Measurements from ENCODE around the gene SNAP47.
A peak's percentile ranks its signal among the peaks of the same experiment; 100 is the strongest.

The SNAP47 gene

GRCh38 chr1:227787513-227788270, 52.5 kb downstream of the SNAP47 start:
- DNase-seq = peak; percentile 74 to 93

- DNase-seq = peak; percentile 20 to 73
Observed at GRCh38 chr1:227788271-227789083, 53.2 kb downstream of the SNAP47 start.

- DNase-seq = no peak
Observed at GRCh38 chr1:227789084-227790033, 54.1 kb downstream of the SNAP47 start.

GRCh38 chr1:227790034-227790400, 54.8 kb downstream of the SNAP47 start:
- DNase-seq = no peak

DNA sequence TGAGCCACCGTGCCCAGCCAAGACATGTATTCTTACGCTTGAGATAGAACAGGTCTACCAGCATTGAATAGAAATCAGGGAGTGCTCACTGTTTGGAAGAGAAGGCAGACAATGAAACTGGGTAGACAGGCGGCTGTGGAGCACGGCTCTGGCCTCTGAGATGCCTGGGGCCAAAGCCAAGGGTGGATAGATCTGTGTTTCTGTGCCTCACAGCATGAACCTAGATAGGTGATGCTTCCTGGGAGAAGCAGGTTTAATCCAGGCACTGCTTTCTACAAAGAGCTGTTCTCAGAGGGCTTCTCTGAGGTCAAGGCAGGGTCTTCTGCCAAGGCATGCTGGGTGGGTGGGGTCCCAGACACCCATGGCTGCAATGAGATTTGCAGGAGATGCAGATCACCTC, 55.6 kb downstream of the SNAP47 start:
- no peak for DNase-seq

GRCh38 chr1:227791425-227792143, 56.3 kb downstream of the SNAP47 start:
- no peak for DNase-seq

DNA sequence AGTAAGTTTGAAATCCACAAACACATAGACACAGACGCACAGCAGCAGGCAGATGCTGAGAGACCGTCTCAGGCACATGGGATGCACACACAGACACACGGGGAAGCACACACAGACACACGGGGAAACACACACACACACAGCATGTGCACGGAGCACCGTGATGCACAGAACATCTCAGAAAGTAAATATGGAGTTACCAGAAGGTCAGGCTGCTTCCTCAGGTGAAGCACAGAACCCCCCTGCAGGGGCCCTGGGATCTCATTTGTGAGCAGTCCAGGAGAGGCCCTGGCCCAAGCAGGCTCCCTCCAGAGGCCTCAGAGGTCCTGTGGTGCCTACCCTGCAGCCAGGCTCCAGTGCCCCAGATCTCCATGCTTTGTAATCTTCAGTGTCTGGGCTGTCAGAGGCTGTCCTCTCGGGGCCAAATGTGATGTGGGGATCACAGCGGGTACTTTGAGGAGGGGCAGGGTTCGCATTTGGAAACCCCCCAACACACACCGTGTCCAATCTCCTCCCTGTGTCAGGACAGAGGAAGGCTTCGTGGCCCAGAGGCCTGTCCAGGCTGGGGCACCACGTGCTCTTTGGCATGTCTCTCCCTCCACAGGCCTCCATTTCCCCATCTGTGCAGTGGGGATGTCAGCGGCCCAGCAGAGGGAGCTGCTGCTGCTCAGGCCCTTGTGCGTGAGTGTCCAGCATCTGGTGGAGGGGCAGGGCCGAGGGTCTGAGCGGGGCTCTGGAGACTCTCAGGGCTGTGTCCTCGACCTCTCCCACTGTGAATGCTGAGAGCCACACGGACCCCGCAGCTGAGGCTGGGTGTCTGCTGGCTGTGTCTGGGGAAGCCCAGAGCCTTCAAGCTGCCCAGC, 57.2 kb downstream of the SNAP47 start:
- DNase-seq = no peak

- DNase-seq = no peak
Observed at GRCh38 chr1:227793079-227793947, 58.1 kb downstream of the SNAP47 start.

- DNase-seq = no peak
Observed at GRCh38 chr1:227793948-227794816, 58.9 kb downstream of the SNAP47 start.

DNA sequence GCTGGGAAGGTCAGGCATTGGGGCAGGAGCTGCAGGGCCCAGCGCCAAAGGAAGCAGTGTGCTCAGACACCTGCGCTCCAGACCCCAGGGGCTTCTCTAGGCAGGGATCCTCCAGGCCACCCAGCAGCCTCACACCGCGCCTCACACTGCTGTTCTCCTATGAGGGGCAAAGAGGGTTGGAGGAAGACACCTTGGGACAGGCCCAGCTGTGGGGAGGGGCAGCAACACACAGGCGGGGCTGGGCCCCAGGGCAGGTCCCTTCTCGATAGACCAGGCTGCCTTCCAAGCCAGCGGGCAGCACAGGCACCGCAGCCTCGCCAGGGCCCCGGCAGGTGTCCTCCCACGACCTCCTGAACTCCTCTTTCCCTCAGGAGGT, 59.6 kb downstream of the SNAP47 start:
- DNase-seq = no peak

GRCh38 chr1:227795732-227796131, 60.5 kb downstream of the SNAP47 start:
- DNase-seq = no peak

DNA sequence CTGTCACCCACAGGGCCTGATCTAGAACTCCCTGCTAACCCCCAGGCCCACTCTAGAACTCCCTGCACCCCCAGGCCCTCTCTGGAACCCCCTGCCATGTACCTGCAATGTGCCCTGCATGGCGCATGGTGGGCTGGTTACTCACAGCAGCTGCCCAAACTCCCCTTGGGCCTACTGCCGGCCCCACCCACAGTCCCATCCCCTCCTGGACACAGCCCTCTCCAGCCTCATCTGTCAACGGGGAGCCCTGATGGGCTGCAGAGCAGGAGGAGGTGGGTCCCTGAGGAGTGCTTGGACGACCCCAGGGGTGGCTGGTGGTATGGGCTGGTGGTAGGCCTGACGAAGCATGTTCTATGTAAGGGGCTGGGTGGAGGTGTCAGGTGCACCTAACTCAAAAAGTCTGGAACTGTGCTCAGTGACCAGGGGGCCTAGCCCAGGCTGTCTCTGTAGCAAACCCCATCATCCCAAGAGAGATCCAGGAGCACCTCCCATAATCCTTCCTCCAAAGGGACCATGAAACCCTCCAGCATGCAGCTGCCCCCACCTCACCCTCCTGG, 61.2 kb downstream of the SNAP47 start:
- no peak for DNase-seq

- no peak for DNase-seq
Observed at GRCh38 chr1:227797144-227797543, 61.9 kb downstream of the SNAP47 start.

DNA sequence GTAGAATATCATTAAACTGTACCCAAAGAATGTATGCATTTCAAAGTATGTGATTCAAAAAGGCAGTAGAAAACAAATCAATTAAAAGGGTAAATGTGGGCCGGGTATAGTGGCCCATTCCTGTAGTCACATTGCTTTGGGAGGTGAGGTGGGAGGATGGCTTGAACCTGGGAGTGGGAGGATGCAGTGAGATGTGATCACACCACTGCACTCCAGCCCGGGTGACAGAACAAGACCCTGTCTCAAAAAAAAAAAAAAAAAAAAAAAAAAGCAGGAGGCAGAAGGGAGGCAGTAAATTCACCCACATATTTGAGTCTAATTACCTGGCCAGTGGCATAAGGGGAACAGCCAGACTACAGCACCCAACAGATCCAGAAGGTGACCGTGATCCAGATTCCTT, 62.4 kb downstream of the SNAP47 start:
- DNase-seq = no peak

- no peak for DNase-seq
Observed at GRCh38 chr1:227798078-227798802, 63.0 kb downstream of the SNAP47 start.

DNA sequence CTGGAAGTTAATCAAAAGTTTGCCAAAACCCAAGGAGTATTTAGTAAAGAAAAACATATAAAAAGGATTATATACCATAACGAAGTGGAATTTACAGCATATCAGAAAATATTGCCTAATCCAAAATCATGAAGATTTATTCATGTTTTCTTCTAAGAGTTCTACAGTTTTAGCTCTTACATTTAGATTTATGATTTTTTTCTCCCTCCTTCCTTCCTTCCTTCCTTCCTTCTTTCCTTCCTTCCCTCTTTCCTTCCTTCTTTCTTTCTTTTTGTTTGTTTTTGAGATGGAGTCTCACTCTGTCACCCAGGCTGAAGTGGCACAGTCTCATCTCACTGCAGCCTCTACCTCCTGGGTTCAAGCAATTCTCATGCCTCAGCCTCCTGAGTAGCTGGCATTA, 64.5 kb downstream of the SNAP47 start:
- no peak for DNase-seq

- DNase-seq = no peak
Observed at GRCh38 chr1:227803933-227804332, 68.7 kb downstream of the SNAP47 start.

- DNase-seq = no peak
Observed at GRCh38 chr1:227805606-227806197, 70.5 kb downstream of the SNAP47 start.
